SH-SY5Y (cell line): ENCODE results near the gene ACOT8.

ENCODE experiments used
- GATA2 ChIP-seq: IDR thresholded peaks from 2 replicates; pipeline ENCODE4 v1.6.1; 2011; ENCODE audit warnings: mild to moderate bottlenecking, low read depth, low read length
- GATA3 ChIP-seq: IDR thresholded peaks from 2 replicates; pipeline ENCODE4 v1.6.1; 2011; ENCODE audit warnings: low read depth, mild to moderate bottlenecking, low read length, moderate library complexity

DNA sequence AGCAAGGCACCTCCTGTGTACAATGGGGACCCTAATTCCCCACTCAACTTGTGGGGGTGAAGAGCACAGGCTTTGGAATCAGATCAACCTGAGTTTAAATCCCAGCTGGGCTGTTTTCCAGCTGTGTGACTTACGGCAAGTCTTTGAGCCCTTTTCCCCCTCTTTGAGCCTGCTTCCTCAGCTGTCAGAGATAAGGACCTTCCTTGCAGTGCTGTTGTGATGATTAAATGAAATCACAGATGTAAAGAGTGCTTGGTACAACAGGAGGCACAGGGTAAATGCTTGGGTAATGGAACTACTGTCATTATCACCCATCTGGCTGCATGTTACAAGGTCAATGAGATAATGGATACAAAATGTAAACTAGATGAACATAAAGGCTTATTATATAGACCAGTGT, 20.4 kb downstream of the ACOT8 start:
- TF ChIP-seq GATA2 (peak; percentile 52), GATA3 (no peak)
